Head of caudate nucleus (tissue), 42 donors: ENCODE measurements around the gene CHN2.

ENCODE experiments used
- DNase-seq, 42 donors: peaks; one replicate each; pipeline versions ENCODE4 v3.0.0 to v3.0.0-alpha.2; 2020 to 2021; ENCODE audit warnings: mixed read lengths in 7 of 42
- intact Hi-C: fragments of 100-400 bp; cut with DNase I; formaldehyde crosslinking; loops from one replicate; pipeline ENCODE4 v1.15.0; 2022

CHN2 gene

DNA sequence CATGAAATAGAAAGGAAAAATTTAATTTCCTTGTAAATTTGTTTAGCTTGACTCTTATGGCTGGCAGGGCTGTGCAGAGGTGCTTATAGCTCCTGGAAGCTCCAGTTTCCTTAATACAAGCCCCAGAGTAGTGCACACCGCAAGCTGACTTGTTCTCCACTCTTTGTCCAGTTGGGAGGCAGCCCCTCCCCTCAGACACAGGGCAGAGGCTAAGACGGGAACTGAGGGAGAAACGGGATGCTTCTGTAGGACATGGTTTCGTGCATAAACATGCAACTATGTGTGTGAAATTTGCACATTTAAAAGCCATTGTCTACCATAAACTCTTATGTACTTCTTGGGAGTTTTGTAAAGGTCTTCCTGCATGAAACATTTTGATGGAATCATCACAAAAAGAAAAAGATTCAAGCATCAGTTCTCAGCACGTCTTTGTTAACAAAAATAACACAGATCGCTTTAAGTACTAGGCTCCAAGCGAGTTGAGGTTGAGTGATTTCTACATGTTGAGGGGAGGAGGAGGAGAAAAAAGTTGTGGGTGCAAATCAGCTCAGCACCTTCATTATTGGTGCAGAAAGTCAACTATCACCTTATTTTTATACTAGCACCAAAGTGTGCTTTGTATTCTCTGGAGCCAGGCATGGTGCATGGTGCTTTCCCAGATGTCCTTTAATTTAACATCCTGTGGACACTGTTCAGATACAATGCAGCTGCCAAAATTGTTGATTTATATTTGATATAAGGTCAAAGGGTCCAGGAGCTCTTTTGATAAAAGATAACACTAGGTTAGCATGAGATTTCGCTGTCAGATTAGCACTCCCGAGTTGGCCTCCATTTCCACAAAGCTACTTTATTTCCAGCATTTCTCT is 124.5 kb downstream of the CHN2 start:
- intact Hi-C loops: no loop called here
- peak in 18 of 42 donors; percentile 13 to 67 (median 38) for DNase-seq

GRCh38 chr7:29319719-29320521 is 125.3 kb downstream of the CHN2 start:
- intact Hi-C loops: no loop called here
- DNase-seq: peak; percentile 36 to 89 (median 77)

DNA sequence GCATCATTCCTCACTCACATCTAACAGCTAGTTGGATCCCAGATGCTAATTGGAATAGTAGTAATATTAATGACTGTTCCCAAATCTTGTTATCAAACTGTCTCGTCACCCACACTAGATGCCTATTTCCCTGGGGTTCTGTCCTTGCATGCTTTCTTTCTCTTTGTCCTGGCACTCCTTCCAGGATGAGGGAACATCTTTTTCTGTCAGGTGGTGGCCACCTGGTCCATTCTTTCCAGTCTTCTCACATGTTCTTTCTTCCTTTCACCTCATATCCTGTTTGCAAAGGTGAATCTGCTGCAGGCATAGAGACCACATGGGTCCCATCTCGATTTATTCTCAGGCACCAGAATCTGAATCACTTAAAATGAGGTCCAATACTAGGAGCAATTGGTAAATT is 126.0 kb downstream of the CHN2 start:
- DNase-seq: no peak
- intact Hi-C loops: no loop called here

GRCh38 chr7:29322023-29322712 is 127.6 kb downstream of the CHN2 start:
- DNase-seq: no peak
- intact Hi-C loops: no loop called here

DNA sequence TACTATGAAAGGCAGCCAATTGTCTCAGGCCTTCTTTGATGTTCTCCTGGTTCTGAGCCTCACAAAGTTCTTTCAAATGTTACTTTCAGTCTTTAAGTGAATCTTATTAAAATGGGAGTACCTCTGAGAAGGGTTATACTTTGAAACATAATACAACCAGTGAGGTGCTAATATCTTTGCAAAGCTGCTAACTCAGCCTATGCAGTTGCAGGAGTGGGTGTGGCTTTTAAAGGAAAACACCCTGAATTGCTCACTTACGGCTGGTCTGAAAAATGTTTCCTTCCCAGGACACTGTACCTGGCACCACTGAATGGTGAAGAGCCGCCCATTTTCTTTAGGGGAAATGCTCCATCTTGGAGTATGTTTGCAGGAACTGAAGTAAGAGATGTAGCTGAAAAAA is 130.9 kb downstream of the CHN2 start:
- intact Hi-C loops: no loop called here
- no peak for DNase-seq

DNA sequence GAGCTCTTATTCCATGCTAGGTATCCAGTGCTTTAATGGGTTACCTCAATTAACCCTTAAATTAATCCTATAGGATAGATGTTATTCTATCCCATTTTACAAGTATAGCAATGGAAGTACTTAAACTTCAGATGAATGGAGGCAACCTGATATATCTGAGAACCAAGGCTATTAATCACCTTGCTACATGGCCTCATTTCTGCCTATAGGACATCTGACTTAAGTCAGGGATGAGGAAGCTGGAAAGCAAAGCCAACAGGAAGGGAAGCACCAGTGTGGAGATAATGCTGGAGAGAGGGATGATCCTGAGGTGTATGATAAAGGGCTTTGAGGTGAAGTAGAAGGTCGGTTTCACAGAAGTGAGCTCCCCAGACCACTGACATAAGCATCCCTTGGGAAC is 132.3 kb downstream of the CHN2 start:
- intact Hi-C loops: no loop called here
- DNase-seq: no peak

DNA sequence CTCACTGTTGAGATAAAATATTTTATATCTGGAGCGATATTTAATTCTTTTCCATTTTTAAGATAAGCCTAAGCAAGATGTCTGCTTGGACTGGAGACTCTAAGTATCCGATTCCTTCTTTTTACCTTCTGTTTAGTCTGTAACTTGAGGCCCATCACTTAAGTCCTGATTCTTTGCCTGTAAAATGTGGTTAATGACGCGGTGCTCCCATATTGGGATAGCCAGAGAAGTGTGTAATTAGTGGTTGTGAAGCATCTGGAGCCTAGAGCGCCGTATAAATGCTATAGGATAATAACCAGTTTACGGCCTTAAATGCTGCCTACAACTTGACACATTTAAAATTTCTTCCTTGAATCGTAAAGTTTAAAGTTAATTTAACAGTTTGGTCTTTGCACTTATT is 132.9 kb downstream of the CHN2 start:
- no peak for DNase-seq
- intact Hi-C loops: no loop called here

GRCh38 chr7:29328045-29328444 is 133.5 kb downstream of the CHN2 start:
- intact Hi-C loops: no loop called here
- DNase-seq: no peak

GRCh38 chr7:29328811-29329210 is 134.2 kb downstream of the CHN2 start:
- intact Hi-C loops: no loop called here
- no peak for DNase-seq

DNA sequence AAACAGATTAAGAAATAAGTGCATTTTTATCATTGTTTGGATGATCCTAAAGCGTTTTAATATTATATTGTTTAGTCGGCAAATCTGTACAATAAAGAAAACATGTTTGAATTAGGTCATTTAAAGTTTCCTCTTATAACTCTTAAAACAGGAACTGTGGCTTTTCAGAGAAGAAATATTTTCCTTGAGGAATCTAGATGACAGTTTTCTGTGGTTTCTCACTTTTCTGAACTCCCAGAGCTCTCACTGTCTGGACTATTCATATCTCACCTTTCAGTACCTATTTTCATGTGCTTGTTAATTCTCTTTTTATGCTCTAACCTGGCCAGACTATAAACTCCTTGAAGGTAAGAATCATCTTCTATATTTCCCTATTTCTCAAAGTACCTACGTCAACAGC is 135.1 kb downstream of the CHN2 start:
- no peak for DNase-seq
- intact Hi-C loops: no loop called here

DNA sequence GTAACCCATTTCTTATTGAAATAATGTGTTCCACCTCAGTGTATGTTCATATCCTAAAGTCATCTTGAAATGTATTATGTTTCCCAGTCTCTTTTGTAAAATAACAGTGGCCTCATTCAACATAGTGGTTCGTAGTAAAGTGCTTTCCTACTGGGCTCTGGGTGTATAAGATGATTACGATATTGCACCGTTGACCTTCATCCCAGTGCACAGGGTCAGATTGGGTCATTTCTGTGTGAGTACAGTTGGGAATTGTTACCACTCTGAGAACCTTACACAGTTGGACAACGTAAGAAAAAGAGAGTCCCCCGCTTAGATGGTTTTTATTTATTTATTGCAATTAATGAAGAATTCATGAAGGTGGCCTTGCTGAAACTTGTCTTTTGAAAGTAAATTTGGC is 135.6 kb downstream of the CHN2 start:
- no peak for DNase-seq
- intact Hi-C loops: no loop called here

- DNase-seq: no peak
- intact Hi-C loops: no loop called here
Observed at GRCh38 chr7:29331163-29331562, 136.6 kb downstream of the CHN2 start.

GRCh38 chr7:29332042-29332811 is 137.7 kb downstream of the CHN2 start:
- DNase-seq: peak in 24 of 42 donors; percentile 23 to 71 (median 45)
- intact Hi-C loops: no loop called here

DNA sequence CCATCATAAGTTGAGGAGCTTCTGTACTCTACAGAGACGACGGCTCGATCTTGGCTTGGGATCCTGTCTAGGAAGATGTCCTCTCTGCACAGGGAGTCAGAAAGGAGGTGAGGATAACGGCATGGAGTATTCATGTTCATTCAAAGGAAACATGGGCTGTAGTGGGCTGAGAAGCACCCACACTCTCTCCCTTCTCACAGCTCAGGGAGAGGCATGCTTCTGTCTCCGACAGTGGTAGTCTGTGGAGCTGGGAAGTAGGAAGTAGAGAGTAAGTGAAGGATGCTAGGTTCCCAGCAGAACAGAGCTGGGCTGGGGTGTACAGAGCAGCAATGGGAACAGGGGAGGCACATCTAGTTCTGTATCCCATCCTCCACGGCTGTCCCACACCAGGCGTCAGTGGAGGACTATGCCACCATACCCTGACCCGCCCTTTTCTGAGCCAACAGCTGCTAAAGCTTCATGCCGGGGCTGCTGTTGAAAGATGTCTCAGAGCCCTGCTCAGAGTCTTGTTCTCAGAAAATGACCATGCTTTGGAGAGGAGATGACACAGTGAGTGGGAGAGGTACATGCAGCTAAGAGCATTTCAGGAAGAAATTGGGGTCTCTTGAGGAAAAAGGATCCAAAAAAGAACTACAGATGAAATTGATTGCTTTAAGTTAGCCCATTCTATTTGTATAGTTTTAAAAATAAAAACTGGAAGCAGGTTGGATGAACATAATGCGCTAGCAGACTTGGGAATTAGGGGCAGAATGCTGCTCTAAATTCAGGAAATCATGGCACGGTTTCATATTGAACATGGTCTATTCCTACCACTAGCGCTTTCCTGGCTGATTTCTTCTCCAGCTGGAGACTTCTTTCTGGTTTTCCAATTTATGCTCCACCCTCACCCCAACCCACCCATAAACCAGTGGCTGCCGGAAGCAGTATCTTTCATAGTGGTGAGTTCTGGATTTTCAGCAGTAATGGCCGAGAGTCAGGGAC is 138.6 kb downstream of the CHN2 start:
- DNase-seq: peak in 23 of 42 donors; percentile 10 to 65 (median 37)
- intact Hi-C loops: no loop called here

- no peak for DNase-seq
- intact Hi-C loops: no loop called here
Observed at GRCh38 chr7:29335188-29336083, 140.9 kb downstream of the CHN2 start.

GRCh38 chr7:29337546-29338116 is 143.1 kb downstream of the CHN2 start:
- DNase-seq: no peak
- intact Hi-C loops: no loop called here
